ENCODE results near the gene PDE7B.
"Not testable (repeated sequence)": the region's sequence is repeated elsewhere in the genome, so short reads cannot be mapped to it uniquely, and the experiment has no call there.

PDE7B gene

GRCh38 chr6:135850882-135851281, 619 bp upstream of the PDE7B start:
- no peak for DNase-seq

GRCh38 chr6:135852746-135853145, 1.2 kb downstream of the PDE7B start:
- no peak for DNase-seq

GRCh38 chr6:135853227-135853626, 1.7 kb downstream of the PDE7B start:
- no peak for DNase-seq

- no peak for DNase-seq
These were observed 2.5 kb downstream of the PDE7B start for GRCh38 chr6:135853986-135854385.

GRCh38 chr6:135854799-135855198, 3.3 kb downstream of the PDE7B start:
- DNase-seq, result no peak

GRCh38 chr6:135858931-135859330, 7.4 kb downstream of the PDE7B start:
- no peak for DNase-seq

GRCh38 chr6:135860361-135860760, 8.9 kb downstream of the PDE7B start:
- DNase-seq, result no peak

GRCh38 chr6:135861189-135861588, 9.7 kb downstream of the PDE7B start:
- no peak for DNase-seq

- DNase-seq, result not testable (repeated sequence)
These were observed 13.4 kb downstream of the PDE7B start for GRCh38 chr6:135864929-135865328.

GRCh38 chr6:135866445-135867123, 15.1 kb downstream of the PDE7B start:
- DNase-seq, result no peak

GRCh38 chr6:135867332-135867731, 15.8 kb downstream of the PDE7B start:
- no peak for DNase-seq

- DNase-seq, result no peak
These were observed 18.4 kb downstream of the PDE7B start for GRCh38 chr6:135869857-135870256.

- no peak for DNase-seq
These were observed 19.2 kb downstream of the PDE7B start for GRCh38 chr6:135870722-135871121.

GRCh38 chr6:135871296-135871695, 19.8 kb downstream of the PDE7B start:
- DNase-seq, result no peak

GRCh38 chr6:135871878-135872277, 20.4 kb downstream of the PDE7B start:
- DNase-seq, result no peak

- DNase-seq, result no peak
These were observed 23.9 kb downstream of the PDE7B start for GRCh38 chr6:135875446-135875845.

GRCh38 chr6:135876058-135876457, 24.6 kb downstream of the PDE7B start:
- no peak for DNase-seq

GRCh38 chr6:135877666-135878065, 26.2 kb downstream of the PDE7B start:
- no peak for DNase-seq

- no peak for DNase-seq
These were observed 28.8 kb downstream of the PDE7B start for GRCh38 chr6:135880066-135880972.

GRCh38 chr6:135883045-135883444, 31.5 kb downstream of the PDE7B start:
- DNase-seq, result no peak

GRCh38 chr6:135883536-135883935, 32.0 kb downstream of the PDE7B start:
- DNase-seq, result no peak

GRCh38 chr6:135884136-135884535, 32.6 kb downstream of the PDE7B start:
- DNase-seq, result no peak

GRCh38 chr6:135887069-135887468, 35.6 kb downstream of the PDE7B start:
- no peak for DNase-seq

- no peak for DNase-seq
These were observed 37.3 kb downstream of the PDE7B start for GRCh38 chr6:135888818-135889217.

All from SIG-M5 (cell line).